DOHH2 (cell line): ENCODE results near the gene PKD1L1.

Source experiments
- H3F3A ChIP-seq: fragments of 200-600 bp; sonication (generic), shearing (Covaris generic); 2 replicates; pipeline ENCODE4 v1.6.0; 2016; ENCODE audit warnings: antibody characterized with exemption, mild to moderate bottlenecking; ENCODE audit not compliant: control insufficient read depth, insufficient read depth
- H3K27ac ChIP-seq: fragments of 200-600 bp; sonication (generic); 2 replicates; pipeline ENCODE4 v1.5.1; 2014; ENCODE audit warnings: low read depth, mild to moderate bottlenecking, low read length, moderate library complexity
- H3K27me3 ChIP-seq: fragments of 200-600 bp; sonication (generic); 2 replicates; pipeline ENCODE4 v1.6.1; 2014; ENCODE audit warnings: mild to moderate bottlenecking, low read length, mixed read lengths; ENCODE audit not compliant: control insufficient read depth
- H3K36me3 ChIP-seq: fragments of 200-600 bp; sonication (generic); 2 replicates; pipeline ENCODE4 v1.6.1; 2014; ENCODE audit warnings: mild to moderate bottlenecking, low read length, moderate library complexity, mixed read lengths; ENCODE audit not compliant: control insufficient read depth
- H3K4me1 ChIP-seq: fragments of 200-600 bp; sonication (generic); 2 replicates; pipeline ENCODE4 v1.6.1; 2014; ENCODE audit warnings: mild to moderate bottlenecking, low read length, mixed read lengths; ENCODE audit not compliant: control insufficient read depth
- H3K4me2 ChIP-seq: fragments of 200-600 bp; sonication (generic); 2 replicates; pipeline ENCODE4 v1.6.0; 2014; ENCODE audit warnings: mild to moderate bottlenecking, low read length, moderate library complexity
- H3K4me3 ChIP-seq: fragments of 200-600 bp; sonication (generic); 2 replicates; pipeline ENCODE4 v1.5.1; 2014; ENCODE audit warnings: mild to moderate bottlenecking, low read length, mixed read lengths
- H3K79me2 ChIP-seq: fragments of 200-600 bp; sonication (generic); 2 replicates; pipeline ENCODE4 v1.6.1; 2014; ENCODE audit warnings: mild to moderate bottlenecking, low read length, mixed read lengths; ENCODE audit not compliant: control insufficient read depth
- H3K9me2 ChIP-seq: fragments of 200-600 bp; sonication (generic); replicated peaks from 2 replicates; pipeline ENCODE4 v1.6.1; 2014; ENCODE audit warnings: mild to moderate bottlenecking, low read length, mixed read lengths; ENCODE audit not compliant: control insufficient read depth
- H3K9me3 ChIP-seq: fragments of 200-600 bp; sonication (generic); 2 replicates; pipeline ENCODE4 v1.6.1; 2014; ENCODE audit warnings: antibody characterized with exemption, low read length, mixed read lengths; ENCODE audit not compliant: control insufficient read depth, insufficient read depth
- H4K20me1 ChIP-seq: fragments of 200-600 bp; sonication (generic); 2 replicates; pipeline ENCODE4 v1.6.0; 2014; ENCODE audit warnings: low read depth, mild to moderate bottlenecking, antibody characterized with exemption, low read length, moderate library complexity; ENCODE audit not compliant: control insufficient read depth, insufficient read depth
- EZH2phosphoT487 ChIP-seq: fragments of 200-600 bp; sonication (generic); IDR thresholded peaks from 2 replicates; pipeline ENCODE4 v1.6.1; 2017; ENCODE audit warnings: borderline replicate concordance, mild to moderate bottlenecking, antibody characterized with exemption, low read length, moderate library complexity, mixed read lengths
- TF ChIP-seq, protein P1 (sequence below): fragments of 200-600 bp; sonication (generic); IDR thresholded peaks from one replicate; pipeline ENCODE4 v1.5.1; 2014; ENCODE audit warnings: antibody characterized with exemption, mild to moderate bottlenecking, low read depth, low read length; ENCODE audit not compliant: poor library complexity, severe bottlenecking

Gene PKD1L1

DNA sequence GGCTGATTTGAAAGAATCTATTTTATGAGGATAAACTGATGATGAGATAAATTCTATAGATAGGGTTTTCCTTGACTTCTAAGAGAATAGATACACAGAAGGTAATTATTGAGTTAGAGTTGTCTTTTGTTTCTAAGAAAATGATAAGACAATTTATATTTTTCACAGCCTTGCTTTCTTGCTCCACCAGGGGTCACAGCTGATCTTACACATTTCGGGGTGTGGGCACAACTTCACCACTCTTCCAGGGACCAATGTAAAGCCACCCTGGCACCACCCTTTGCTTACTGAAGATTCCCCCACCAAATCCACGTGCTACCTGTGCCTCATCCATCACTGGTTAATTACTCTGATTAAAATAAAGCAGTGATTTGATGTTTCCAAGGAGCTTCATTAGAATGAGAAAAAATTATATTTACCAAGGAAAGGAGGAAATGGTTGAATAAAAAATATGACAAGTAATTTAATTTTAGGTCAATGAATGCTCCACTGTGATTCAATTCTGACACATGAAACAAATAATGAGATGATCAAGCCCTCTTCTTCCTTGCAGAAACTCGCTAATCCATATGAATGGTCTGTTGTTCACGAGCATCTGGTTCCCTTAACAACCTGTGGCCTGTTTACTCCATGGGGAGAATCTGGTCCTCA is 189.1 kb downstream of the PKD1L1 start:
- Histone ChIP-seq H3K9me3 (no peaks in the 10 kb centered on the region), H3F3A (no peaks in the 10 kb centered on the region), H3K4me2 (peak overlapping the region; percentile 26; the same call in 1 of the 2 replicates), H3K36me3 (no peaks in the 10 kb centered on the region), H3K4me1 (peaks cover 30% of the 10 kb centered on the region), H3K27me3 (no peaks in the 10 kb centered on the region), H3K9me2 (no peaks in the 10 kb centered on the region), H3K27ac (no peak overlapping the region; the same call in 1 of the 2 replicates), H4K20me1 (no peaks in the 10 kb centered on the region), H3K4me3 (no peak overlapping the region), H3K79me2 (no peaks in the 10 kb centered on the region)
- TF ChIP-seq, protein P1, sequence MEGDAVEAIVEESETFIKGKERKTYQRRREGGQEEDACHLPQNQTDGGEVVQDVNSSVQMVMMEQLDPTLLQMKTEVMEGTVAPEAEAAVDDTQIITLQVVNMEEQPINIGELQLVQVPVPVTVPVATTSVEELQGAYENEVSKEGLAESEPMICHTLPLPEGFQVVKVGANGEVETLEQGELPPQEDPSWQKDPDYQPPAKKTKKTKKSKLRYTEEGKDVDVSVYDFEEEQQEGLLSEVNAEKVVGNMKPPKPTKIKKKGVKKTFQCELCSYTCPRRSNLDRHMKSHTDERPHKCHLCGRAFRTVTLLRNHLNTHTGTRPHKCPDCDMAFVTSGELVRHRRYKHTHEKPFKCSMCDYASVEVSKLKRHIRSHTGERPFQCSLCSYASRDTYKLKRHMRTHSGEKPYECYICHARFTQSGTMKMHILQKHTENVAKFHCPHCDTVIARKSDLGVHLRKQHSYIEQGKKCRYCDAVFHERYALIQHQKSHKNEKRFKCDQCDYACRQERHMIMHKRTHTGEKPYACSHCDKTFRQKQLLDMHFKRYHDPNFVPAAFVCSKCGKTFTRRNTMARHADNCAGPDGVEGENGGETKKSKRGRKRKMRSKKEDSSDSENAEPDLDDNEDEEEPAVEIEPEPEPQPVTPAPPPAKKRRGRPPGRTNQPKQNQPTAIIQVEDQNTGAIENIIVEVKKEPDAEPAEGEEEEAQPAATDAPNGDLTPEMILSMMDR: peak; percentile 60
- no peak for TF ChIP-seq EZH2phosphoT487

DNA sequence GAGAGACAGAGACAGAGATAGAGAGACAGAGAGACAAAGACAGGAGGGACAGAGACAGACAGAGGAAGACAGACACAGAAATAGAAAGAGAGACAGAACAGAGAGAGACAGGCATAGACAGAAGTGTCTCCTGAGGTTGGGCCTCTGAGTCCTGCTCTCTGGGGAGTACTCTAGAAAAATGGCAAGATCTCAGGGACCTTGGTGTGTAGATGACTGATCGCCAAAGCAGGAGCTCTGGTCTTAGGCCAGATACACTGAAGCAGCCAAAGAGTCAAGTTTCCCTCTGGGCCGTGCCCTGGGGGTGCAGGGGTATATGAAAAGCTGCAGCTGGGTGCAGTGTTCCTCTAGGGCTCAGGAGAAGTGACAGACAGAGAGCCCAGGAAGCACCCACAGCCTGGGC is 189.7 kb downstream of the PKD1L1 start:
- Histone ChIP-seq H3K27ac (peak overlapping the region; percentile 2; the same call in 1 of the 2 replicates), H3K4me1 (peaks cover 30% of the 10 kb centered on the region)
- TF ChIP-seq, protein P1: no peak
- no peak for TF ChIP-seq EZH2phosphoT487

DNA sequence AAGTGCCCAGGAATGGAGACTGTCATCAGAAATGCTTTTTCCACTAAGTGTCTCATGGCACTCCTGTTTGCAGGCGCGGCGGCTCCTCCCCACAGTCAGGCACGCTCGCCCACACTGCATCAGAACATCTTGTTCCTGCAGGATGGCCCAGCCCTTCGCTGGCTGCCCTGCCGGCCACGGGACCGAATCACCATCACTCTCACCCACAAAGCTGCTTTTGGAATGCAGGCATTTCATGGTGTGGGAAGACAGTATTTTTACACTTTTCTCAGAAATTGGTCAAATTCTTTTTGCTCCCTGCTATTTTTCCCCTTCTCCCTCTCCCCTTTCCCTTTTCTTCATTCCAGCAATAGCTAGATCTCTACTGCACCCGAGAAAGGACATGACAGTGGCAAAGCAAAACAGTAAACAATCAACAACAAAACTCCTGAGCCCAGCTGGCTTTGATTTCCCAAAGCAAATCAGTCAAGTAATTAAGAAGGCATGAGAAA is 190.3 kb downstream of the PKD1L1 start:
- Histone ChIP-seq H3K4me1 (peaks cover 26% of the 10 kb centered on the region), H3F3A (no peaks in the 10 kb centered on the region), H3K27ac (no peak overlapping the region), H3K4me3 (no peak overlapping the region), H3K36me3 (no peaks in the 10 kb centered on the region), H3K9me2 (no peaks in the 10 kb centered on the region), H3K27me3 (no peaks in the 10 kb centered on the region), H3K4me2 (peak overlapping the region; percentile 26), H3K9me3 (no peaks in the 10 kb centered on the region), H4K20me1 (no peaks in the 10 kb centered on the region), H3K79me2 (no peaks in the 10 kb centered on the region)
- TF ChIP-seq, protein P1: no peak
- TF ChIP-seq EZH2phosphoT487: no peak

More for the DNA sequence above, 189.7 kb downstream of the PKD1L1 start:
- Histone ChIP-seq H3K27me3 (no peaks in the 10 kb centered on the region), H3K4me2 (peak overlapping the region; percentile 26), H3K36me3 (no peaks in the 10 kb centered on the region), H3K9me3 (no peaks in the 10 kb centered on the region), H4K20me1 (no peaks in the 10 kb centered on the region), H3F3A (no peaks in the 10 kb centered on the region), H3K79me2 (no peaks in the 10 kb centered on the region), H3K9me2 (no peaks in the 10 kb centered on the region), H3K4me3 (no peak overlapping the region)
